Measurements from ENCODE around the gene LRIG1. TPM values are rescaled to one million over a fixed set of nuclear protein-coding genes. Genes with fewer than 3 reads are reported as not detected.

LRIG1 gene
- total and polyA plus RNA-seq, 10 of the 15 experiments (the other 5 are each of a cell fraction or from before 2014, with no cell fraction given), result 0.84 to 16.4 (median 8.1) TPM

GRCh38 chr3:66427951-66428474 lies 72.8 kb downstream of the LRIG1 start:
- H3K4me1 ChIP-seq (ENCODE audit: control insufficient read depth, insufficient read depth, low read length), result no peaks in the 10 kb centered on the region
- POLR2A ChIA-PET, result no interaction called here
- SMC1A ChIA-PET (ENCODE audit: uncharacterized antibody, unreplicated experiment), result interaction anchor here (0.6 to 1.2 kb wide), 3 partner anchors 10 to 815 kb away, joined by 3 to 4 read pairs (median 3); no protein-coding TSS in a partner anchor
- H3K36me3 ChIP-seq (ENCODE audit: control insufficient read depth in 2 of 2, insufficient read depth in 2 of 2, low read length in 1 of 2), result no peaks in the 10 kb centered on the region
- ATAC-seq (no peak), FAIRE-seq (no peak), DNase-seq (ENCODE audit: low read depth, low spot score) (no peak)
- no peaks in the 10 kb centered on the region for H4K20me1 ChIP-seq (ENCODE audit: control insufficient read depth, insufficient read depth)
- intact Hi-C loops (cut with micrococcal nuclease; ENCODE audit: unreplicated experiment) (no loop called here), in situ Hi-C loops (cut with MboI) (no loop called here)
- no TSS peak for BruUV-seq (replicated peaks)
- H3K4me2 ChIP-seq (ENCODE audit: control insufficient read depth, insufficient read depth), result no peak overlapping the region
- H3K4me3 ChIP-seq, result no peak overlapping the region
- TF ChIP-seq USF1 (IDR thresholded peaks at IDR 0.05; ENCODE audit: borderline replicate concordance, extremely low read length, insufficient read depth, low read depth, low read length) (no peak), SUPT20H (IDR thresholded peaks at IDR 0.05; ENCODE audit: borderline replicate concordance, control insufficient read depth, low read depth, low read length) (no peak), RUNX3 (IDR thresholded peaks at IDR 0.05; ENCODE audit: low read length) (no peak), EGR1 (IDR thresholded peaks at IDR 0.05; ENCODE audit: borderline replicate concordance in 1 of 2, low read depth in 2 of 2, low read length in 2 of 2) (no peak), EED (IDR thresholded peaks at IDR 0.05; ENCODE audit: low read depth) (no peak), CBFB (IDR thresholded peaks at IDR 0.05; ENCODE audit: low read depth) (no peak), RELB (IDR thresholded peaks at IDR 0.05; ENCODE audit: low read depth) (no peak), HDAC6 (IDR thresholded peaks at IDR 0.05; ENCODE audit: unreplicated experiment) (no peak), MEF2A (IDR thresholded peaks at IDR 0.05; ENCODE audit: insufficient read depth, low read depth, low read length) (no peak), ZBTB11 (CRISPR knock-in tag; IDR thresholded peaks at IDR 0.05) (no peak), ZNF217 (IDR thresholded peaks at IDR 0.05) (no peak), NFXL1 (IDR thresholded peaks at IDR 0.05; ENCODE audit: borderline replicate concordance) (no peak), MLLT1 (IDR thresholded peaks at IDR 0.05) (no peak)
- no peaks in the 10 kb centered on the region for H3K27me3 ChIP-seq (replicated peaks in 1 of 2; ENCODE audit: control insufficient read depth in 2 of 2, insufficient read depth in 2 of 2, low read length in 1 of 2)
- RAD21 ChIA-PET (ENCODE audit: unreplicated experiment), result no interaction called here
- CTCF ChIA-PET, result interaction anchor here (0.9 kb wide), 1 partner anchor 16 kb away, joined by 4 read pairs; no protein-coding TSS in a partner anchor
- H3K27ac ChIP-seq (ENCODE audit: control insufficient read depth, insufficient read depth), result no peak overlapping the region
- H3K79me2 ChIP-seq (ENCODE audit: control insufficient read depth, insufficient read depth, low read length), result no peaks in the 10 kb centered on the region
- no peaks in the 10 kb centered on the region for H3K9me3 ChIP-seq (replicated peaks; ENCODE audit: control insufficient read depth, insufficient read depth, low read length)
- H3K9ac ChIP-seq (ENCODE audit: control insufficient read depth, insufficient read depth, low read length), result no peak overlapping the region
- WGBS (ENCODE audit: insufficient coverage, insufficient replicate concordance, low lambda C conversion rate, missing lambda C conversion rate), result 35% methylated on average over 5 of the region's 5 CpGs
- H2AFZ ChIP-seq (ENCODE audit: control insufficient read depth, low read depth, low read length), result no peak overlapping the region
